KBM-7 (cell line): Measurements from ENCODE around the gene FMO2.

ENCODE experiments used
- DNase-seq: peaks from one replicate; pipeline ENCODE4 v3.0.0-alpha.2; 2015
- in situ Hi-C: fragments of 300-500 bp; cut with MboI; formaldehyde crosslinking; loops from 2 replicates; pipeline ENCODE4 v1.14.3; 2020; ENCODE audit warnings: low sequenced_read_pairs, low pct_unique_long_range_greater_than_20kb, mixed read lengths

FMO2 gene

GRCh38 chr1:171185091-171185490 is at the start of gene FMO2:
Gene FMO2, plus strand, starts transcription at chr1:171185300. Its CDS starts 414 bp downstream, at chr1:171185714.
- no peak for DNase-seq
- in situ Hi-C loops = no loop called here

- in situ Hi-C loops = no loop called here
- no peak for DNase-seq
These were observed 47.5 kb upstream of the FMO2 start for GRCh38 chr1:171137580-171137979.

- no peak for DNase-seq
- in situ Hi-C loops = no loop called here
These were observed 46.1 kb upstream of the FMO2 start for GRCh38 chr1:171138980-171139379.

- in situ Hi-C loops = no loop called here
- no peak for DNase-seq
These were observed 45.2 kb upstream of the FMO2 start for GRCh38 chr1:171139890-171140289.

GRCh38 chr1:171140401-171140800 is 44.7 kb upstream of the FMO2 start:
- no peak for DNase-seq
- in situ Hi-C loops = no loop called here

- DNase-seq = no peak
- in situ Hi-C loops = no loop called here
These were observed 44.0 kb upstream of the FMO2 start for GRCh38 chr1:171140956-171141687.

GRCh38 chr1:171141688-171142415 is 43.2 kb upstream of the FMO2 start:
- in situ Hi-C loops = no loop called here
- DNase-seq = no peak

- DNase-seq = no peak
- in situ Hi-C loops = no loop called here
These were observed 42.4 kb upstream of the FMO2 start for GRCh38 chr1:171142416-171143385.

- no peak for DNase-seq
- in situ Hi-C loops = no loop called here
These were observed 34.9 kb upstream of the FMO2 start for GRCh38 chr1:171150156-171150555.

GRCh38 chr1:171152549-171152948 is 32.6 kb upstream of the FMO2 start:
- in situ Hi-C loops = no loop called here
- no peak for DNase-seq

GRCh38 chr1:171155484-171155883 is 29.6 kb upstream of the FMO2 start:
- DNase-seq = no peak
- in situ Hi-C loops = no loop called here

- DNase-seq = no peak
- in situ Hi-C loops = no loop called here
These were observed 27.0 kb upstream of the FMO2 start for GRCh38 chr1:171158096-171158495.

- in situ Hi-C loops = no loop called here
- DNase-seq = no peak
These were observed 26.5 kb upstream of the FMO2 start for GRCh38 chr1:171158551-171158950.

GRCh38 chr1:171159148-171159547 is 26.0 kb upstream of the FMO2 start:
- DNase-seq = no peak
- in situ Hi-C loops = no loop called here

GRCh38 chr1:171160211-171160610 is 24.9 kb upstream of the FMO2 start:
- in situ Hi-C loops = no loop called here
- peak; percentile 4 for DNase-seq

GRCh38 chr1:171160639-171161354 is 24.3 kb upstream of the FMO2 start:
- in situ Hi-C loops = no loop called here
- no peak for DNase-seq

GRCh38 chr1:171161431-171161830 is 23.7 kb upstream of the FMO2 start:
- DNase-seq = no peak
- in situ Hi-C loops = no loop called here

GRCh38 chr1:171166361-171166760 is 18.7 kb upstream of the FMO2 start:
- in situ Hi-C loops = no loop called here

GRCh38 chr1:171167785-171168184 is 17.3 kb upstream of the FMO2 start:
- DNase-seq = no peak
- in situ Hi-C loops = no loop called here

More at GRCh38 chr1:171166361-171166760, 18.7 kb upstream of the FMO2 start:
- DNase-seq = no peak
